Endothelial cell (in vitro differentiated cells): ENCODE results near the gene IL1RL2. TPM values are rescaled to one million over a fixed set of nuclear protein-coding genes. Genes with fewer than 3 reads are reported as not detected.

Experiments
- DNase-seq: peaks from one replicate; pipeline ENCODE4 v3.0.0; 2021; ENCODE audit warnings: low spot score
- H3K27ac Mint-ChIP-seq: one replicate; pipeline ENCODE4 v1.8.0; 2021; ENCODE audit warnings: mixed read lengths, inconsistent platforms; ENCODE audit not compliant: unreplicated experiment
- H3K27me3 Mint-ChIP-seq: one replicate; pipeline ENCODE4 v1.8.0; 2021; ENCODE audit warnings: mild to moderate bottlenecking, moderate library complexity, mixed read lengths, inconsistent platforms; ENCODE audit not compliant: unreplicated experiment
- H3K36me3 Mint-ChIP-seq: one replicate; pipeline ENCODE4 v1.8.0; 2021; ENCODE audit warnings: mild to moderate bottlenecking, low read depth, mixed read lengths, inconsistent platforms; ENCODE audit not compliant: unreplicated experiment
- H3K4me1 Mint-ChIP-seq: one replicate; pipeline ENCODE4 v1.8.0; 2021; ENCODE audit warnings: mild to moderate bottlenecking, mixed read lengths, inconsistent platforms; ENCODE audit not compliant: unreplicated experiment
- H3K4me3 Mint-ChIP-seq: one replicate; pipeline ENCODE4 v1.8.0; 2021; ENCODE audit warnings: mild to moderate bottlenecking, mixed read lengths, inconsistent platforms; ENCODE audit not compliant: unreplicated experiment
- H3K9me3 Mint-ChIP-seq: one replicate; pipeline ENCODE4 v1.8.0; 2021; ENCODE audit warnings: mixed read lengths, inconsistent platforms; ENCODE audit not compliant: unreplicated experiment
- total RNA-seq: library from RNA; stranded (reverse); fragmentation: NEBNext Ultra II Directional; extraction: Animal tissue kit (Norgen Biotek cat#: 25700); gene quantifications from one replicate; pipeline ENCODE4 v1.2.1, GENCODE V29; 2021; ENCODE audit not compliant: unreplicated experiment
- TF ChIP-seq, protein P1 (sequence below): fragments of 200-600 bp; sonication (generic); IDR thresholded peaks from one replicate; pipeline ENCODE4 v1.5.0; 2021; ENCODE audit warnings: antibody characterized with exemption; ENCODE audit not compliant: unreplicated experiment

IL1RL2 gene
- total RNA-seq, 1 donor from 2014 or later, result not detected

DNA sequence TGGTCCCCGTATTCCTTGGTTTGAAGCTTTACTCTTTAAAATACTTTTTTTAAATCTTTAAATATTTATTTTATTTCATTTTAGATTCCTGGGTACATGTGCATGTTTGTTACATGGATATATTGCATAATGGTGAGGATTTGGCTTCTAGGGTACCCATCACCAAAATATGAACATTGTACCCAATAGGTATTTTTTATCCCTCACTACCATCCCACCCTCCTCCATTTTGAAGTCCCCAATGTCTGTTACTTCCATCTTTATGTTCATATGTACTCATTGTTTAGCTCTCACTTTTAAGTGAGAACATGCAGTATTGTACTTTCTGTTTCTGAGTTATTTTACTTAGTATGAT is 65.0 kb downstream of the IL1RL2 start:
- Mint-ChIP-seq H3K27ac (no peak overlapping the region), H3K27me3 (peaks cover 4% of the 10 kb centered on the region), H3K9me3 (no peaks in the 10 kb centered on the region), H3K36me3 (no peaks in the 10 kb centered on the region), H3K4me3 (no peak overlapping the region), H3K4me1 (peaks cover 4% of the 10 kb centered on the region)
- TF ChIP-seq, protein P1, sequence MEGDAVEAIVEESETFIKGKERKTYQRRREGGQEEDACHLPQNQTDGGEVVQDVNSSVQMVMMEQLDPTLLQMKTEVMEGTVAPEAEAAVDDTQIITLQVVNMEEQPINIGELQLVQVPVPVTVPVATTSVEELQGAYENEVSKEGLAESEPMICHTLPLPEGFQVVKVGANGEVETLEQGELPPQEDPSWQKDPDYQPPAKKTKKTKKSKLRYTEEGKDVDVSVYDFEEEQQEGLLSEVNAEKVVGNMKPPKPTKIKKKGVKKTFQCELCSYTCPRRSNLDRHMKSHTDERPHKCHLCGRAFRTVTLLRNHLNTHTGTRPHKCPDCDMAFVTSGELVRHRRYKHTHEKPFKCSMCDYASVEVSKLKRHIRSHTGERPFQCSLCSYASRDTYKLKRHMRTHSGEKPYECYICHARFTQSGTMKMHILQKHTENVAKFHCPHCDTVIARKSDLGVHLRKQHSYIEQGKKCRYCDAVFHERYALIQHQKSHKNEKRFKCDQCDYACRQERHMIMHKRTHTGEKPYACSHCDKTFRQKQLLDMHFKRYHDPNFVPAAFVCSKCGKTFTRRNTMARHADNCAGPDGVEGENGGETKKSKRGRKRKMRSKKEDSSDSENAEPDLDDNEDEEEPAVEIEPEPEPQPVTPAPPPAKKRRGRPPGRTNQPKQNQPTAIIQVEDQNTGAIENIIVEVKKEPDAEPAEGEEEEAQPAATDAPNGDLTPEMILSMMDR, result no peak
- DNase-seq, result no peak

DNA sequence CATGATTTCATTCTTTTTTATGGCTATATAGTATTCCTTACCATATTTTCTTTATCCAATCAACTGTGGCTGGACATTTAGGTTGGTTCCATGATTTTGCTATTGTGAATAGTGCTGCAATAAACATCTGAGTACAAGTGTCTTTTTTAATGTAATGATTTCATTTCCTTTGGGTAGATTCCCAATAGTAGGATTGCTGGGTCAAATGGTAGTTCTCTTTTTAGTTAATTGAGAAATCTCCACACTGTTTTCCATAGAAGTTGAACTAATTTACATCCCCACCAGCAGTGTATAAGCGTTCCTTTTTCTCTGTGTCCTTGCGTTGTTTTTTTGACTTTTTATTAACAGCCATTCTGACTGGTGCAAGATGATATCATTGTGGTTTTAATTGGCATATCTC is 65.4 kb downstream of the IL1RL2 start:
- no peak for DNase-seq
- H3K4me3 Mint-ChIP-seq, result no peak overlapping the region
- H3K27me3 Mint-ChIP-seq, result peaks cover 4% of the 10 kb centered on the region

DNA sequence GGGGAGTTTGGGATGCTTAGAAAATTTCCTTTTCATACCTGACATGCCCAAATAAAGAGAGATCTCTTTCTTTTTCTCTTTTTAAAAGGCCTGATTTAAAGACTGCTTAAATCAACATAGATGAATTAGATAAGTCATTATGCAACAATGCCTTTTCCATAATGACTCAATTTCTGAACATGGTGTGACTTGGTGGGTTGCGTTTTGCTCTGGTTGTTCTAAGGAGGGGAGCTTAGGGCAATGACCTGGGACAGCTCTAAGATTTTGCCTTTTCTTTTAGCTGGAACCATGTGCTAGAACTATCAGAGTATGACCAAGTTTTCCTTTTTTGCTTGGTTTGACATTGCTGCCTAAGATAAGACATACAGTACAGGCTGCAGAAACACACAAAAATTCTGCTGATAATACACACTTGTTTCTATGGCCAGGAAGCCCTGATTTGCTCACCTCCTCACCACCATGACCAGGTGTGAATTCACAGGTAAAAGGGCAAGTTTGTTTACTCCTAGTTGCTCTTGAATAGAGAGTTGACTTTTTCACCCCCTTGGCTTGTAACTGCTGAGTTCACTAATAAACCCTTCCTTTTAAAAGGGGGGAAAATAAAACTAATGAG is 66.4 kb downstream of the IL1RL2 start:
- Mint-ChIP-seq H3K27me3 (peaks cover 4% of the 10 kb centered on the region), H3K27ac (no peak overlapping the region), H3K36me3 (no peaks in the 10 kb centered on the region), H3K4me3 (no peak overlapping the region), H3K9me3 (no peaks in the 10 kb centered on the region), H3K4me1 (peaks cover 4% of the 10 kb centered on the region)
- TF ChIP-seq, protein P1, result no peak
- DNase-seq, result no peak

More for the DNA sequence above, 65.4 kb downstream of the IL1RL2 start:
- H3K27ac Mint-ChIP-seq, result no peak overlapping the region
- no peaks in the 10 kb centered on the region for H3K36me3 Mint-ChIP-seq
- peaks cover 4% of the 10 kb centered on the region for H3K4me1 Mint-ChIP-seq
- TF ChIP-seq, protein P1, result no peak
- no peaks in the 10 kb centered on the region for H3K9me3 Mint-ChIP-seq

DNA sequence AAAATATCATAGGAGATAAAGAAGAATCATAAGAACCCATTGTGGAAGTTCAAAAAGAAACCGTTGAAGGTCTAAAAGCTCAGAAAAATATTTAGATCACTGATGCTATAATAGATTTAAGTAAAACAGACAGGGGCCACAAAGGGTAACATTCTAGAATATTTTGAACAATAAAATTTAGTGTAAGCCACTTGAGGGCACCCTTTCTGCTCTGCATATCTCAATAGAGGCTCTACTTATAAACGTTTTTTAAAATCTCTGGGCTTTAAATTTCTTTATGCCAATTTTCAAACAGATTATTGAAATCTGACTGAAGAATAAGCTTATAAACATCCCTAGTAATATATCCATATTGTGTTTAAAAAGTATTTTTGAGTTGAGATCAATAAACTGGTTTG is 66.9 kb downstream of the IL1RL2 start:
- DNase-seq, result no peak
- Mint-ChIP-seq H3K27me3 (peaks cover 4% of the 10 kb centered on the region), H3K4me1 (peaks cover 4% of the 10 kb centered on the region), H3K36me3 (no peaks in the 10 kb centered on the region), H3K27ac (no peak overlapping the region), H3K4me3 (no peak overlapping the region), H3K9me3 (no peaks in the 10 kb centered on the region)
- TF ChIP-seq, protein P1, result no peak

DNA sequence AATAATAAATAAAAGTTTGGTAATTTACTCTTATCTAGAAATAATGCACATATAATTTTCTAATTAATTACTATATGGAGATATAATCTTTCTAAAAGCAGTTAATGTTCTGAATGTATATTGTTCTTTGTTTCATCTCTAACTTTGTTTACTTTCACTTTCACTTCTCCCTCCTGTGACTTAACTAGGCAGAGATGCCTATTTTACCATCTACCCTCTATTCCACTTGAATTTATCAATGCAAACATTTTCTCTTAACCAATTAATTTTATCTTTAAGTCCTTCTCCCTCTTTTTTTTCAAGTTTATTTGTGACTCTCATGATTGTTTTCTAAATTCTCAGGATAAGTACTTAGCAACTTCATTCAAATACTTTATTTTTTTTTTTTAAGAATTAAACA is 69.5 kb downstream of the IL1RL2 start:
- TF ChIP-seq, protein P1, result no peak
- no peak for DNase-seq
- Mint-ChIP-seq H3K27me3 (no peaks in the 10 kb centered on the region), H3K4me1 (no peaks in the 10 kb centered on the region), H3K4me3 (no peak overlapping the region), H3K36me3 (no peaks in the 10 kb centered on the region), H3K9me3 (no peaks in the 10 kb centered on the region), H3K27ac (no peak overlapping the region)
